H9 (cell line): ENCODE results near the gene UCP2. TPM values are rescaled to one million over a fixed set of nuclear protein-coding genes. Genes with fewer than 3 reads are reported as not detected.

Experiments
- DNase-seq: peaks from one replicate; pipeline ENCODE4 v3.0.0-alpha.2; 2017
- H2AFZ ChIP-seq: one replicate; pipeline ENCODE4 v1.6.1; 2013; ENCODE audit warnings: mild to moderate bottlenecking, low read length, control low read depth, moderate library complexity
- H2AK5ac ChIP-seq: 2 replicates; pipeline ENCODE4 v1.6.1; 2013; ENCODE audit warnings: low read length, control low read depth, mixed read lengths; ENCODE audit not compliant: insufficient read length
- H2BK120ac ChIP-seq: one replicate; pipeline ENCODE4 v1.6.1; 2013; ENCODE audit warnings: low read depth, mild to moderate bottlenecking, low read length, control low read depth, inconsistent platforms; ENCODE audit not compliant: poor library complexity, severe bottlenecking
- H2BK12ac ChIP-seq: 2 replicates; pipeline ENCODE4 v1.6.1; 2013; ENCODE audit warnings: low read length, control low read depth, mixed read lengths, low read depth; ENCODE audit not compliant: insufficient read length
- H2BK15ac ChIP-seq: 2 replicates; pipeline ENCODE4 v1.6.1; 2013; ENCODE audit warnings: low read depth, low read length, control low read depth
- H2BK20ac ChIP-seq: one replicate; pipeline ENCODE4 v1.6.1; 2013; ENCODE audit warnings: low read depth, mild to moderate bottlenecking, low read length, control low read depth, inconsistent platforms; ENCODE audit not compliant: poor library complexity, severe bottlenecking
- H2BK5ac ChIP-seq: 2 replicates; pipeline ENCODE4 v1.6.1; 2013; ENCODE audit warnings: low read length, control low read depth, mixed read lengths; ENCODE audit not compliant: insufficient read length
- H3K14ac ChIP-seq: 2 replicates; pipeline ENCODE4 v1.6.1; 2013; ENCODE audit warnings: low read length, control low read depth; ENCODE audit not compliant: insufficient read depth
- H3K18ac ChIP-seq: 2 replicates; pipeline ENCODE4 v1.6.1; 2013; ENCODE audit warnings: low read depth, mild to moderate bottlenecking, mixed read lengths, low read length, control low read depth; ENCODE audit not compliant: insufficient read length
- H3K23ac ChIP-seq: 2 replicates; pipeline ENCODE4 v1.6.1; 2013; ENCODE audit warnings: low read length, control low read depth, mixed read lengths, low read depth; ENCODE audit not compliant: insufficient read length
- H3K23me2 ChIP-seq: 2 replicates; pipeline ENCODE4 v1.6.1; 2013; ENCODE audit warnings: low read depth, mild to moderate bottlenecking, mixed read lengths, low read length, control low read depth; ENCODE audit not compliant: insufficient read length, poor library complexity, severe bottlenecking
- H3K27ac ChIP-seq: 2 replicates; pipeline ENCODE4 v1.5.1; 2013; ENCODE audit warnings: low read length, control low read depth, mixed read lengths, low read depth; ENCODE audit not compliant: insufficient read length
- H3K27me3 ChIP-seq: 2 replicates; pipeline ENCODE4 v1.6.1; 2013; ENCODE audit warnings: low read length, control low read depth, inconsistent platforms; ENCODE audit not compliant: insufficient read depth
- H3K4ac ChIP-seq: 2 replicates; pipeline ENCODE4 v1.6.1; 2013; ENCODE audit warnings: low read depth, mild to moderate bottlenecking, control low read depth, inconsistent platforms, low read length, moderate library complexity
- H3K4me1 ChIP-seq: 2 replicates; pipeline ENCODE4 v1.6.1; 2013; ENCODE audit warnings: low read length, control low read depth, inconsistent platforms; ENCODE audit not compliant: insufficient read depth
- H3K4me2 ChIP-seq: 2 replicates; pipeline ENCODE4 v1.6.1; 2013; ENCODE audit warnings: low read length, control low read depth, mixed read lengths; ENCODE audit not compliant: insufficient read length, insufficient read depth
- H3K56ac ChIP-seq: 2 replicates; pipeline ENCODE4 v1.6.1; 2013; ENCODE audit warnings: low read depth, mild to moderate bottlenecking, mixed read lengths, low read length, control low read depth; ENCODE audit not compliant: insufficient read length
- H3K79me1 ChIP-seq: 2 replicates; pipeline ENCODE4 v1.6.1; 2013; ENCODE audit warnings: low read depth, mild to moderate bottlenecking, moderate library complexity, low read length, control low read depth, inconsistent platforms; ENCODE audit not compliant: insufficient read depth, poor library complexity, severe bottlenecking
- H3K79me2 ChIP-seq: 2 replicates; pipeline ENCODE4 v1.6.1; 2013; ENCODE audit warnings: low read length, control low read depth, inconsistent platforms; ENCODE audit not compliant: insufficient read depth
- H3K9ac ChIP-seq: 2 replicates; pipeline ENCODE4 v1.6.1; 2013; ENCODE audit warnings: low read length, control low read depth, mixed read lengths; ENCODE audit not compliant: insufficient read length; ENCODE audit errors: extremely low read depth
- H3K9me3 ChIP-seq: one replicate; pipeline ENCODE4 v1.6.1; 2013; ENCODE audit warnings: low read depth, low read length, inconsistent platforms; ENCODE audit not compliant: control insufficient read depth
- H3T11ph ChIP-seq: one replicate; pipeline ENCODE4 v1.6.1; 2013; ENCODE audit warnings: mild to moderate bottlenecking, low read length, control low read depth, inconsistent platforms
- H4K20me1 ChIP-seq: one replicate; pipeline ENCODE4 v1.6.1; 2013; ENCODE audit not compliant: control insufficient read depth, insufficient read length, insufficient read depth
- H4K5ac ChIP-seq: 2 replicates; pipeline ENCODE4 v1.6.1; 2013; ENCODE audit warnings: low read depth, mild to moderate bottlenecking, mixed read lengths, low read length, control low read depth; ENCODE audit not compliant: insufficient read length
- H4K8ac ChIP-seq: replicated peaks from 2 replicates; pipeline ENCODE4 v1.6.1; 2013; ENCODE audit warnings: low read length, control low read depth, mixed read lengths, low read depth; ENCODE audit not compliant: insufficient read length
- H4K91ac ChIP-seq: 2 replicates; pipeline ENCODE4 v1.6.1; 2013; ENCODE audit warnings: low read depth, mild to moderate bottlenecking, moderate library complexity, mixed read lengths, low read length, control low read depth; ENCODE audit not compliant: insufficient read length
- H3K27ac Mint-ChIP-seq, 3 experiments: 2 replicates in 2 of 3; 3 replicates in 1 of 3; pipeline ENCODE4 v1.8.0; 2020 to 2021; ENCODE audit warnings: mixed read lengths in 3 of 3, mild to moderate bottlenecking in 1 of 3, moderate library complexity in 1 of 3
- H3K27me3 Mint-ChIP-seq: 2 replicates; pipeline ENCODE4 v1.8.0; 2021; ENCODE audit warnings: low read depth, mild to moderate bottlenecking, moderate library complexity, mixed read lengths
- H3K36me3 Mint-ChIP-seq, 3 experiments: 2 replicates in 2 of 3; 3 replicates in 1 of 3; pipeline ENCODE4 v1.8.0; 2020 to 2021; ENCODE audit warnings: low read depth in 3 of 3, mixed read lengths in 3 of 3; ENCODE audit not compliant: insufficient read depth in 1 of 3
- H3K4me1 Mint-ChIP-seq, 2 experiments: 2 replicates each; pipeline ENCODE4 v1.8.0; 2020; ENCODE audit warnings: mixed read lengths in 2 of 2
- H3K4me3 Mint-ChIP-seq, 2 experiments: 2 replicates in 1 of 2; 3 replicates in 1 of 2; pipeline ENCODE4 v1.8.0; 2020 to 2021; ENCODE audit warnings: mild to moderate bottlenecking in 2 of 2, mixed read lengths in 2 of 2, moderate library complexity in 1 of 2
- H3K9me3 Mint-ChIP-seq, 2 experiments: 2 replicates in 1 of 2; 3 replicates in 1 of 2; pipeline ENCODE4 v1.8.0; 2020; ENCODE audit warnings: mild to moderate bottlenecking in 2 of 2, mixed read lengths in 2 of 2, moderate library complexity in 1 of 2
- CTCF ChIP-seq: fragments of 200-600 bp; sonication (generic); conservative IDR thresholded peaks from 3 replicates; pipeline ENCODE4 v1.8.0; 2021; ENCODE audit warnings: antibody characterized with exemption, mild to moderate bottlenecking
- WGBS: extraction: QIAGEN DNeasy Blood & Tissue Kit; methylation state at CpG from one replicate; pipeline ENCODE4 v1.1.7; 2013; ENCODE audit warnings: missing lambda C conversion rate, low lambda C conversion rate, mixed read lengths; ENCODE audit not compliant: insufficient read length; ENCODE audit errors: extremely low coverage; 5-methylcytosine and 5-hydroxymethylcytosine counted together
- total RNA-seq: library from RNA; stranded (reverse); gene quantifications from 2 replicates; pipeline ENCODE4 v1.2.1, GENCODE V29; 2021

UCP2 gene
- total RNA-seq, 1 experiment from 2014 or later: 62.1 TPM

DNA sequence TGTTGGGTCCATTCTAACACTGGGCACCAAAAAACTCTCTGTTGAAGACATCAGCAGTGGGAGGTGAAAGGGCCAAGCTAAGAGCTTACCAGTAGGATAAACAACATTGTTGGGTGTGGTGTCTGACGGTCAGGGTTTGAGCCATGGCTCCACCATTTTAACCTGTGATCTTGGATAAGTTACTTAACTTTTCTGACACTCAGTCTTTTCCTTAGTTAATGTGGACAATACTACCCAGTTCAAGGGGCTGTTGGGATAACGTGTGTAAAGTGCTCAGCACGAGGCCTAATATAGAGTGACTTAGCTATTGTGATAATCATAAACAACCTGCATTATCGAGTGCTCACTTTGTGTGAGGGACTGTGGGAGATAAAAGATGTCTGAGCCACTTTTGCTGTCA is 20.2 kb upstream of the UCP2 start:
- Histone ChIP-seq H3K9ac (no peak overlapping the region), H3T11ph (no peak overlapping the region), H3K23ac (no peak overlapping the region), H2BK5ac (no peak overlapping the region), H3K27me3 (no peaks in the 10 kb centered on the region), H3K4me1 (no peaks in the 10 kb centered on the region), H3K9me3 (no peaks in the 10 kb centered on the region), H3K4ac (no peak overlapping the region), H3K4me2 (no peak overlapping the region), H3K14ac (no peak overlapping the region), H2BK15ac (no peak overlapping the region), H3K18ac (no peak overlapping the region), H4K20me1 (no peaks in the 10 kb centered on the region), H2BK20ac (no peak overlapping the region), H4K91ac (no peak overlapping the region), H4K8ac (no peak overlapping the region), H3K27ac (no peak overlapping the region), H3K79me2 (no peaks in the 10 kb centered on the region), H3K23me2 (no peaks in the 10 kb centered on the region), H2BK12ac (no peak overlapping the region), H4K5ac (no peak overlapping the region), H2AK5ac (no peak overlapping the region), H2BK120ac (no peak overlapping the region), H3K79me1 (no peaks in the 10 kb centered on the region), H3K56ac (no peak overlapping the region), H2AFZ (no peak overlapping the region)
- no peak overlapping the region for H3K27ac Mint-ChIP-seq
- DNase-seq: no peak
- TF ChIP-seq CTCF: no peak
- no CpG with 5 or more reads among the region's 4 CpGs for WGBS
- no peaks in the 10 kb centered on the region for H3K9me3 Mint-ChIP-seq
- no peaks in the 10 kb centered on the region; a peak in 1 of 7 replicates for H3K36me3 Mint-ChIP-seq
- no peak overlapping the region for H3K4me3 Mint-ChIP-seq
- peaks cover 11 to 18% of the 10 kb centered on the region in 2 experiments for H3K4me1 Mint-ChIP-seq
- H3K27me3 Mint-ChIP-seq: no peaks in the 10 kb centered on the region; the same call in 1 of the 2 replicates
